ENCODE measurements around the gene EPHA8. TPM values are rescaled to one million over a fixed set of nuclear protein-coding genes. Genes with fewer than 3 reads are reported as not detected.

The EPHA8 gene
- total and polyA plus RNA-seq, 9 of the 15 experiments (the other 6 are each of a cell fraction or from before 2014, with no cell fraction given): not detected

DNA sequence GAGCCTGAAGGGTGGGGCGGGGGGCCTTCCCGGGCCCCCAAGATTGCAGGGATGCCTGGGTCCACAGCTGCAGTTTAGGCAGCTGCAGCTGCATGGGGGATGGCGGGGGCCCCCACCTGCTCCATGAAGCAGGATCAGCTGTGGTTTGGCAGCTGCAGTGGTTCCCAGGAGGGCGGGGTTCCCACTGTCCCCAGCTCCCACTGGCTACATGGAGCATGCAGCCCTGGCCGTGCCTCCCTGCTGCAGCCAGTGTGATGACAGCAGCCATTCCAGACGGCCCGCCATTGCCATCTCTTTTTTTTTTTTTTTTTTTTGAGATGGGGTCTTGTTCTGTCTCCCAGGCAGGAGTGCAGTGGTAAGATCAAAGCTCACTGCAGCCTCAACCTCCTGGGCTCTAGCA lies 72.1 kb downstream of the EPHA8 start:
- Histone ChIP-seq H3K4me1 (replicated peaks in 1 of 2; ENCODE audit: control insufficient read depth in 2 of 2, insufficient read depth in 2 of 2, low read length in 2 of 2) (peaks cover 0 to 10% of the 10 kb centered on the region in 2 experiments; a peak in 3 of 5 replicates), H3K4me3 (no peak overlapping the region), H3K36me3 (ENCODE audit: control insufficient read depth, insufficient read depth, low read length) (no peaks in the 10 kb centered on the region), H3K9ac (ENCODE audit: insufficient read depth in 1 of 2, low read depth in 2 of 2, low read length in 2 of 2) (no peak overlapping the region), H3K9me3 (replicated peaks; ENCODE audit: control insufficient read depth, insufficient read depth, low read depth, low read length) (no peaks in the 10 kb centered on the region), H3K4me2 (ENCODE audit: insufficient read depth, low read length) (no peak overlapping the region), H3K79me2 (ENCODE audit: control insufficient read depth, insufficient read depth, low read length) (no peaks in the 10 kb centered on the region), H3K27ac (ENCODE audit: extremely low read depth, low read depth, low read length) (no peak overlapping the region), H2AFZ (ENCODE audit: low read depth, low read length) (no peak overlapping the region), H3K27me3 (ENCODE audit: control insufficient read depth in 2 of 2, insufficient read depth in 2 of 2, low read length in 2 of 2) (peaks cover 8 to 33% of the 10 kb centered on the region in 2 experiments; a peak in 4 of 5 replicates), H4K20me1 (replicated peaks; ENCODE audit: control insufficient read depth, insufficient read depth, low read length) (peaks cover 12% of the 10 kb centered on the region; the same call in 1 of the 2 replicates), H3K9me1 (ENCODE audit: control insufficient read depth, insufficient read depth, low read length) (no peaks in the 10 kb centered on the region)
- intact Hi-C loops (cut with micrococcal nuclease): no loop called here
- ChIA-PET CTCF (ENCODE audit: low intra/inter-chr PET ratio) (no interaction called here), POLR2A (no interaction called here)
- TF ChIP-seq ZSCAN29 (IDR thresholded peaks at IDR 0.05) (no peak), TAF1 (IDR thresholded peaks at IDR 0.05; ENCODE audit: control insufficient read depth, extremely low read depth, insufficient read depth, low read length, severe bottlenecking) (no peak), ZNF696 (CRISPR knock-in tag; conservative IDR thresholded peaks at IDR 0.05) (no peak), SRSF9 (IDR thresholded peaks at IDR 0.05; ENCODE audit: borderline replicate concordance, low read depth, low read length) (no peak), KLF13 (tag; IDR thresholded peaks at IDR 0.05; ENCODE audit: borderline replicate concordance, low read depth) (no peak), MTA3 (IDR thresholded peaks at IDR 0.05; ENCODE audit: borderline replicate concordance) (no peak), EGR1 (conservative IDR thresholded peaks at IDR 0.05) (no peak), GTF2E2 (tag; IDR thresholded peaks at IDR 0.05) (no peak)
- TF ChIP-seq, protein P1, sequence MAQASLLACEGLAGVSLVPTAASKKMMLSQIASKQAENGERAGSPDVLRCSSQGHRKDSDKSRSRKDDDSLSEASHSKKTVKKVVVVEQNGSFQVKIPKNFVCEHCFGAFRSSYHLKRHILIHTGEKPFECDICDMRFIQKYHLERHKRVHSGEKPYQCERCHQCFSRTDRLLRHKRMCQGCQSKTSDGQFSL (CRISPR knock-in tag; IDR thresholded peaks at IDR 0.05): no peak
- TF ChIP-seq, protein P1 (tag; IDR thresholded peaks at IDR 0.05): no peak
- TF ChIP-seq, protein P2, sequence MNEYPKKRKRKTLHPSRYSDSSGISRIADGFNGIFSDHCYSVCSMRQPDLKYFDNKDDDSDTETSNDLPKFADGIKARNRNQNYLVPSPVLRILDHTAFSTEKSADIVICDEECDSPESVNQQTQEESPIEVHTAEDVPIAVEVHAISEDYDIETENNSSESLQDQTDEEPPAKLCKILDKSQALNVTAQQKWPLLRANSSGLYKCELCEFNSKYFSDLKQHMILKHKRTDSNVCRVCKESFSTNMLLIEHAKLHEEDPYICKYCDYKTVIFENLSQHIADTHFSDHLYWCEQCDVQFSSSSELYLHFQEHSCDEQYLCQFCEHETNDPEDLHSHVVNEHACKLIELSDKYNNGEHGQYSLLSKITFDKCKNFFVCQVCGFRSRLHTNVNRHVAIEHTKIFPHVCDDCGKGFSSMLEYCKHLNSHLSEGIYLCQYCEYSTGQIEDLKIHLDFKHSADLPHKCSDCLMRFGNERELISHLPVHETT (CRISPR knock-in tag; conservative IDR thresholded peaks at IDR 0.05 in 1 of 2, IDR thresholded peaks at IDR 0.05 in 1 of 2): no peak
- BruUV-seq (replicated peaks): no TSS peak
- DNase-seq (ENCODE audit: extremely low read depth in 1 of 4, low spot score in 3 of 4) (no peak), FAIRE-seq (no peak), ATAC-seq (no peak)
- in situ Hi-C loops (cut with MboI): no loop called here
- WGBS (ENCODE audit: insufficient coverage, low coverage, missing lambda C conversion rate): 0% methylated on average over 7 of the region's 7 CpGs

Measured in K562 (cell line).